Upper lobe of right lung (tissue), 1 donor: ENCODE data around the gene CSMD2. TPM values are rescaled to one million over a fixed set of nuclear protein-coding genes. Genes with fewer than 3 reads are reported as not detected.

Experiments used
- ATAC-seq: fragments of 200-7000 bp; cut with Tn5 transposase; one replicate; pipeline ENCODE4 v1.9.1; 2020; ENCODE audit warnings: mild to moderate bottlenecking, moderate library complexity
- DNase-seq: peaks from one replicate; pipeline ENCODE4 v3.0.0-alpha.2; 2020
- H3K27ac ChIP-seq: fragments of 200-600 bp; one replicate; pipeline ENCODE4 v1.8.0; 2022
- H3K27me3 ChIP-seq: fragments of 200-600 bp; one replicate; pipeline ENCODE4 v1.8.0; 2022; ENCODE audit warnings: mild to moderate bottlenecking
- H3K36me3 ChIP-seq: fragments of 200-600 bp; one replicate; pipeline ENCODE4 v1.8.0; 2022
- H3K4me1 ChIP-seq: fragments of 200-600 bp; one replicate; pipeline ENCODE4 v1.8.0; 2022
- H3K4me3 ChIP-seq: fragments of 200-600 bp; one replicate; pipeline ENCODE4 v1.8.0; 2022; ENCODE audit warnings: mild to moderate bottlenecking
- H3K9me3 ChIP-seq: fragments of 200-600 bp; one replicate; pipeline ENCODE4 v1.8.0; 2022
- intact Hi-C: fragments of 100-400 bp; cut with DNase I; formaldehyde crosslinking; loops from one replicate; pipeline ENCODE4 v1.11.0; 2022
- total RNA-seq: library from RNA; stranded (reverse); fragmentation: NEBNext Ultra II Directional; extraction: Animal tissue kit (Norgen Biotek cat#: 25700); gene quantifications from one replicate; pipeline ENCODE4 v1.2.1, GENCODE V29; 2021
- TF ChIP-seq, protein P1 (sequence below): fragments of 200-600 bp; IDR thresholded peaks from one replicate; pipeline ENCODE4 v1.8.0; 2022; ENCODE audit warnings: antibody characterized with exemption
- donor health status: DM: no; HTN: yes; CAD: no; lungs with severe emphysema.

CSMD2 gene
- total RNA-seq, 1 donor from 2014 or later = 0.67 TPM

DNA sequence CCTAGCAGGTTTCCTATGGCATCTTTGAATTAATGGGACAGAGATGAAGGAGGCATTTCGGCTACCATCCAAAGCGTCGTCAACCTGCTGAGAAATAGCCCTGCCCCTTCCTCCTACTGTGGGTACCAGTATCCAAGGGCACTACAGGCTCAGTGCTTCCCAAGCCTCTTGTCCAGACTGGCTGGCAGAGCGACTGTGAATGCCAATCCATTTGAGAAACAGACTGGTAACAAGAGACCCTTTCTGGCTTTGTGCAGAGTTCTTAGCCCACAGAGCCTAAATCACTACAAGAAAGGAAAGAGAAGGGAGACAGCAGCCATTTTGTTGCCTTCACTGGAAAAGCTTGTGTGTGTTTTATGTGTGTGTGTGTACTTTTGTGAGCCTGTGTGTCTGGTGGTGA, 185.7 kb downstream of the CSMD2 start:
- H3K9me3 ChIP-seq = no peaks in the 10 kb centered on the region
- DNase-seq = no peak
- TF ChIP-seq, protein P1, sequence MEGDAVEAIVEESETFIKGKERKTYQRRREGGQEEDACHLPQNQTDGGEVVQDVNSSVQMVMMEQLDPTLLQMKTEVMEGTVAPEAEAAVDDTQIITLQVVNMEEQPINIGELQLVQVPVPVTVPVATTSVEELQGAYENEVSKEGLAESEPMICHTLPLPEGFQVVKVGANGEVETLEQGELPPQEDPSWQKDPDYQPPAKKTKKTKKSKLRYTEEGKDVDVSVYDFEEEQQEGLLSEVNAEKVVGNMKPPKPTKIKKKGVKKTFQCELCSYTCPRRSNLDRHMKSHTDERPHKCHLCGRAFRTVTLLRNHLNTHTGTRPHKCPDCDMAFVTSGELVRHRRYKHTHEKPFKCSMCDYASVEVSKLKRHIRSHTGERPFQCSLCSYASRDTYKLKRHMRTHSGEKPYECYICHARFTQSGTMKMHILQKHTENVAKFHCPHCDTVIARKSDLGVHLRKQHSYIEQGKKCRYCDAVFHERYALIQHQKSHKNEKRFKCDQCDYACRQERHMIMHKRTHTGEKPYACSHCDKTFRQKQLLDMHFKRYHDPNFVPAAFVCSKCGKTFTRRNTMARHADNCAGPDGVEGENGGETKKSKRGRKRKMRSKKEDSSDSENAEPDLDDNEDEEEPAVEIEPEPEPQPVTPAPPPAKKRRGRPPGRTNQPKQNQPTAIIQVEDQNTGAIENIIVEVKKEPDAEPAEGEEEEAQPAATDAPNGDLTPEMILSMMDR = no peak
- no peak overlapping the region for H3K27ac ChIP-seq
- no peak for ATAC-seq
- H3K36me3 ChIP-seq = no peaks in the 10 kb centered on the region
- H3K4me1 ChIP-seq = no peaks in the 10 kb centered on the region
- intact Hi-C loops = no loop called here
- H3K27me3 ChIP-seq = no peaks in the 10 kb centered on the region
- H3K4me3 ChIP-seq = no peak overlapping the region

DNA sequence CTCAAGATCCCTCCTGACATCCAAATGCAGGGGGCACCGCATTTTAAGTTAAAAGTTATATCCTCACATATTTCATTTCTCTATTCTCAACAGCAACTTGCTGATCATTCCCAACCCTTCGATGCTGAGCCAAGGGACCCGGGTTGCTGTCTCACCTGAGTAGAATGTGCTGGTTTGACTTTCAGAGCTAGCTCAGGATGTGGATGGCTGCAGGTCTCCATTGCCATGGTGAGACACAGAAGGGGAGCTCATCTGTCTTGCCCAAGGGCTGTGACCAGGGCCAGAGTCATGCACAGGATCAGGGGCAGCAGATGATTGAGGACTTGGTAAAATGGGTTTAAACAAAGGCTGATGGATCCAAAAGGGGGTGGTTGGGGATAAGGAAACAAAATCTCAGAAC, 189.1 kb downstream of the CSMD2 start:
- intact Hi-C loops = no loop called here
- H3K27ac ChIP-seq = no peak overlapping the region
- H3K4me1 ChIP-seq = no peaks in the 10 kb centered on the region
- H3K27me3 ChIP-seq = no peaks in the 10 kb centered on the region
- ATAC-seq (no peak), DNase-seq (no peak)
- no peak overlapping the region for H3K4me3 ChIP-seq
- TF ChIP-seq, protein P1 = no peak
- no peaks in the 10 kb centered on the region for H3K9me3 ChIP-seq
- no peaks in the 10 kb centered on the region for H3K36me3 ChIP-seq

DNA sequence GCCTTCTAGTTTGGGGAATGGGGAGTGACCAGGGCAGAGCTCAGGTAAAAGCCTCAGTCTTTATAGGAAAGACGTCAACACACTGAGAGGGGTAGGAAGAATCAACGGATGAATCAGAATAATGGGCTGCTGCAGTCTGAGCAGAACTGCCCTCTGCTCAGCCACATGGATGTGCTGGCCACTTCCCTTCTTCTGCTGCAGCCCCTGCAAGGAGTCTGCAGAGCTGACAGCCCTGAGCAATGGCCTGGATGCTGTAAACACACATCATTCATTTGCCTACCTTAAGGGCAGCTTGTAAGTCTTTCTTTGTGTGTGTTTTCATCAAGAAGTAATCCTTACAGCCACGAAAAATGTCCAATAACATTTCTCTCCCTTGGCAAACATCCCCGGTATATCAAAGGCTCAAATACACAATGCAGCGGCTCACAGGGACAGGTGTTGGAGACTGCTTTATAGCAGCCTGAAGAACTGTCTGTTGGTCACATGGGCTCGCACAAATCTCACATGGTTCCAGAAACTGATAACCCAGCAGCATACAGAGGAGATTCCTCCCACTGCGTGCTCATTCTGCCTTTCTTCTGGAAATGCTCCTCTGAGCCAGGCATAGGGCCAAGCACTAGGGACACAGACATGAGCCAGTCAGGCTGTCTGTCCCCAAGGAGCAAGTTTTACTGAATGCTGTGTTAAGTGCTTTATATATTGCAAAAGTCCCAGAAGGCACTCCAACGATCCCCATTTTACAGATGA, 191.1 kb downstream of the CSMD2 start:
- H3K27ac ChIP-seq = no peak overlapping the region
- H3K4me3 ChIP-seq = no peak overlapping the region
- H3K4me1 ChIP-seq = no peaks in the 10 kb centered on the region
- intact Hi-C loops = no loop called here
- no peaks in the 10 kb centered on the region for H3K27me3 ChIP-seq
- H3K9me3 ChIP-seq = no peaks in the 10 kb centered on the region
- TF ChIP-seq, protein P1 = no peak
- no peaks in the 10 kb centered on the region for H3K36me3 ChIP-seq
- DNase-seq = no peak
- ATAC-seq = no peak

GRCh38 chr1:33972676-33973395, 192.2 kb downstream of the CSMD2 start:
- no peak overlapping the region for H3K4me3 ChIP-seq
- ATAC-seq = no peak
- H3K9me3 ChIP-seq = no peaks in the 10 kb centered on the region
- no peak overlapping the region for H3K27ac ChIP-seq
- H3K36me3 ChIP-seq = no peaks in the 10 kb centered on the region
- DNase-seq = no peak
- intact Hi-C loops = no loop called here
- no peaks in the 10 kb centered on the region for H3K27me3 ChIP-seq
- no peaks in the 10 kb centered on the region for H3K4me1 ChIP-seq
- TF ChIP-seq, protein P1 = no peak

GRCh38 chr1:33971913-33972312, 193.1 kb downstream of the CSMD2 start:
- H3K4me1 ChIP-seq = no peaks in the 10 kb centered on the region
- no peaks in the 10 kb centered on the region for H3K9me3 ChIP-seq
- intact Hi-C loops = no loop called here
- H3K4me3 ChIP-seq = no peak overlapping the region
- TF ChIP-seq, protein P1 = no peak
- H3K27me3 ChIP-seq = no peaks in the 10 kb centered on the region
- no peaks in the 10 kb centered on the region for H3K36me3 ChIP-seq
- DNase-seq = no peak
- H3K27ac ChIP-seq = no peak overlapping the region
- no peak for ATAC-seq
